PC-9 (cell line): ENCODE measurements around the gene NUDT22. TPM values are rescaled to one million over a fixed set of nuclear protein-coding genes. Genes with fewer than 3 reads are reported as not detected.

Experiments
- BruUV-seq: library from RNA; stranded (reverse); fragments of 400-500 nt; replicated peaks from 2 replicates; lab custom pipeline; 2021; lab: Mats Ljungman, UMichigan
- CTCF ChIA-PET: fragments of 300-600 bp; sonication (Branson Sonifier 250); formaldehyde crosslinking; loops from one replicate; lab custom pipeline; 2022; ENCODE audit warnings: antibody characterized with exemption; lab: Charles Lee
- POLR2A ChIA-PET: fragments of 300-600 bp; sonication (Branson Sonifier 250); formaldehyde crosslinking; loops from one replicate; lab custom pipeline; 2022; ENCODE audit warnings: antibody characterized with exemption; ENCODE audit not compliant: unreplicated experiment; lab: Charles Lee
- DNase-seq, 2 experiments: peaks; one replicate each; pipeline versions ENCODE4 v3.0.0 to v3.0.0-alpha.2; 2015 to 2022; ENCODE audit warnings: mixed read lengths in 1 of 2
- H2AFZ ChIP-seq: fragments of 200-600 bp; sonication (generic); 2 replicates; pipeline ENCODE4 v1.8.1; 2017; ENCODE audit warnings: antibody characterized with exemption
- H3F3A ChIP-seq: fragments of 200-600 bp; sonication (generic); 2 replicates; pipeline ENCODE4 v1.8.1; 2017; ENCODE audit warnings: antibody characterized with exemption, mild to moderate bottlenecking, low read depth; ENCODE audit not compliant: insufficient read depth
- H3K27ac ChIP-seq: fragments of 200-600 bp; sonication (generic); 2 replicates; pipeline ENCODE4 v1.6.1; 2016; ENCODE audit warnings: mixed run types
- H3K27me3 ChIP-seq: fragments of 200-600 bp; sonication (generic); 2 replicates; pipeline ENCODE4 v1.6.1; 2016; ENCODE audit warnings: low read depth, mixed run types; ENCODE audit not compliant: insufficient read depth
- H3K36me3 ChIP-seq: fragments of 200-600 bp; sonication (generic); 2 replicates; pipeline ENCODE4 v1.6.1; 2016; ENCODE audit warnings: low read depth, mixed run types
- H3K4me1 ChIP-seq: fragments of 200-600 bp; sonication (generic); replicated peaks from 2 replicates; pipeline ENCODE4 v1.6.1; 2016; ENCODE audit warnings: mixed run types; ENCODE audit not compliant: insufficient read depth
- H3K4me2 ChIP-seq: fragments of 200-600 bp; sonication (generic); 2 replicates; pipeline ENCODE4 v1.6.1; 2017; ENCODE audit warnings: mixed run types
- H3K4me3 ChIP-seq: fragments of 200-600 bp; sonication (generic); 2 replicates; pipeline ENCODE4 v1.6.1; 2016; ENCODE audit warnings: mixed run types
- H3K79me2 ChIP-seq: fragments of 200-600 bp; sonication (generic); 2 replicates; pipeline ENCODE4 v1.6.1; 2017; ENCODE audit warnings: low read depth, mixed run types
- H3K9me2 ChIP-seq: fragments of 200-600 bp; sonication (generic); 2 replicates; pipeline ENCODE4 v1.8.1; 2017; ENCODE audit warnings: mild to moderate bottlenecking; ENCODE audit not compliant: insufficient read depth
- H3K9me3 ChIP-seq: fragments of 200-600 bp; sonication (generic); 2 replicates; pipeline ENCODE4 v1.8.1; 2016; ENCODE audit warnings: low read depth; ENCODE audit not compliant: insufficient read depth
- H4K20me1 ChIP-seq: fragments of 200-600 bp; sonication (generic); 2 replicates; pipeline ENCODE4 v1.8.1; 2017; ENCODE audit not compliant: insufficient read depth
- CTCF ChIP-seq: fragments of 200-600 bp; sonication (generic); conservative IDR thresholded peaks from 2 replicates; pipeline ENCODE4 v1.6.1; 2017; ENCODE audit warnings: mixed run types, antibody characterized with exemption, mild to moderate bottlenecking, moderate library complexity
- EZH2 ChIP-seq: fragments of 200-600 bp; sonication (generic); IDR thresholded peaks from 2 replicates; pipeline ENCODE4 v1.8.0; 2017; ENCODE audit warnings: antibody characterized with exemption, low read depth
- intact Hi-C: fragments of 100-400 bp; cut with micrococcal nuclease; formaldehyde crosslinking; loops from one replicate; pipeline ENCODE4 v1.10.0; 2022; ENCODE audit not compliant: unreplicated experiment
- total RNA-seq: library from RNA; stranded (reverse); gene quantifications from 2 replicates; pipeline ENCODE4 v1.2.3, GENCODE V29; 2021

Gene NUDT22
- total RNA-seq, 1 experiment from 2014 or later, result 87.4 TPM

DNA sequence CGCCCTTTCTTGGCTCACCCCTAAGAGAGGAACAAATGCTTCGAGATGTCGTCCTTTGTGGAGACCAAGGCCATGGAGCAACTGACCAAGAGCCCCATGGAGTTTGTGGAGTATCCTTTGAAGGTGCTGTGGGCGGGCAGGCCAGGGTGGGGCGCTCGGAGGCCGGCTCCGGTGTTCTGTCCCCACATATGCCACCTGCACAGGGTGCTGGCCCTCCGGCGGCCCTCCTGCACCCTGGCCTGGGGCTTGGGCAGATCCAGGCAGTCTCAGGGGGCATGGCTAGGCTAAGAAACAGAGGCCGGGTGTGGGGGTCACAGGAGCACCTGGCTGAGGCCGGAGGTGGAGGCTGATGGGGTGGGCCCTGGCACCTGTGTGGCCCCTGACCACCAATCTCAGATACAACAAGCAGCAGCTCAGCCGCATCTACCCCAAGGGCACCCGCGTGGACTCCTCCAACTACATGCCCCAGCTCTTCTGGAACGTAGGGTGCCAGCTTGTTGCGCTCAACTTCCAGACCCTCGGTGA is 35.5 kb downstream of the NUDT22 start:
- Histone ChIP-seq H3K27me3 (no peaks in the 10 kb centered on the region), H3K4me3 (no peak overlapping the region), H3K27ac (no peak overlapping the region), H3K79me2 (no peaks in the 10 kb centered on the region), H3K36me3 (peaks cover 10% of the 10 kb centered on the region; the same call in 1 of the 2 replicates), H3K9me3 (no peaks in the 10 kb centered on the region), H2AFZ (no peak overlapping the region), H4K20me1 (no peaks in the 10 kb centered on the region), H3F3A (peaks cover 6% of the 10 kb centered on the region; the same call in 1 of the 2 replicates), H3K9me2 (no peaks in the 10 kb centered on the region), H3K4me1 (no peaks in the 10 kb centered on the region), H3K4me2 (no peak overlapping the region)
- intact Hi-C loops, result no loop called here
- no peak for DNase-seq
- BruUV-seq, result no TSS peak
- no peak for TF ChIP-seq CTCF
- no peak for TF ChIP-seq EZH2
- POLR2A ChIA-PET, result no interaction called here
- CTCF ChIA-PET, result no interaction called here

DNA sequence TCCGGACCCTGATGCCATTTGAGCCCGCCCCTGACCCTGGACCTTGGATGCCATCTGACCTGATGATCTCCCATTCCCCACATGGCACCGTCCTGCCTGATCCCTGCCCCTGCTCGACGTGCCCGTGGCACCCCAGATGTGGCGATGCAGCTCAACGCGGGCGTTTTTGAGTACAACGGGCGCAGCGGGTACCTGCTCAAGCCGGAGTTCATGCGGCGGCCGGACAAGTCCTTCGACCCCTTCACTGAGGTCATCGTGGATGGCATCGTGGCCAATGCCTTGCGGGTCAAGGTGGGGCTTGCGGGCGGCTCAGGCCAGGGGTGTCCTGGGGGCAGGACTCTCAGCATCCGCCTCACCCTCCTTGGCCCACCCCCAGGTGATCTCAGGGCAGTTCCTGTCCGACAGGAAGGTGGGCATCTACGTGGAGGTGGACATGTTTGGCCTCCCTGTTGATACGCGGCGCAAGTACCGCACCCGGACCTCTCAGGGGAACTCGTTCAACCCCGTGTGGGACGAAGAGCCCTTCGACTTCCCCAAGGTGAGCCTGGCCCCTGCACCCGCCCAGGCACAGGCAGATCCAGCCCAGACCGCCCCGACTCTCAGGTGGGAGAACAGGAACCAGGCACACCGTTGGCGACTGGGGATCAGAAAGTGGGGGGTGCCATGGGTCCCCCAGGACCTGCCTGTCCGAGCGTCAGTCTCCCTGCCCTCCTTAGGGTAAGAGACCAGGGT is 36.4 kb downstream of the NUDT22 start:
- POLR2A ChIA-PET, result no interaction called here
- TF ChIP-seq EZH2, result no peak
- no peak for TF ChIP-seq CTCF

GRCh38 chr11:64263021-64263946 is 37.2 kb downstream of the NUDT22 start:
- peaks cover 19% of the 10 kb centered on the region for H3F3A ChIP-seq
- H3K36me3 ChIP-seq, result peaks cover 9% of the 10 kb centered on the region; the same call in 1 of the 2 replicates
- no TSS peak for BruUV-seq
- H3K4me3 ChIP-seq, result no peak overlapping the region
- H3K9me3 ChIP-seq, result no peaks in the 10 kb centered on the region
- peaks cover 8% of the 10 kb centered on the region for H3K4me1 ChIP-seq
- H3K9me2 ChIP-seq, result no peaks in the 10 kb centered on the region
- no peak overlapping the region for H3K27ac ChIP-seq
- H3K27me3 ChIP-seq, result no peaks in the 10 kb centered on the region
- no peak overlapping the region for H3K4me2 ChIP-seq
- H3K79me2 ChIP-seq, result no peaks in the 10 kb centered on the region
- CTCF ChIA-PET, result no interaction called here
- no peak for TF ChIP-seq EZH2
- no peak for TF ChIP-seq CTCF
- intact Hi-C loops, result no loop called here
- no peak overlapping the region for H2AFZ ChIP-seq
- DNase-seq, result peak in 1 of 2 experiments; percentile 31
- H4K20me1 ChIP-seq, result no peaks in the 10 kb centered on the region
- POLR2A ChIA-PET, result no interaction called here

More for the DNA sequence above, 36.4 kb downstream of the NUDT22 start:
- no peak overlapping the region for H2AFZ ChIP-seq
- no peak overlapping the region for H3K27ac ChIP-seq
- no peaks in the 10 kb centered on the region for H3K4me1 ChIP-seq
- H3K9me3 ChIP-seq, result no peaks in the 10 kb centered on the region
- H3F3A ChIP-seq, result peaks cover 10% of the 10 kb centered on the region
- BruUV-seq, result no TSS peak
- H4K20me1 ChIP-seq, result no peaks in the 10 kb centered on the region
- H3K36me3 ChIP-seq, result peaks cover 9% of the 10 kb centered on the region; the same call in 1 of the 2 replicates
- H3K4me2 ChIP-seq, result no peak overlapping the region
- H3K27me3 ChIP-seq, result no peaks in the 10 kb centered on the region
- CTCF ChIA-PET, result no interaction called here
- no peaks in the 10 kb centered on the region for H3K79me2 ChIP-seq
- H3K4me3 ChIP-seq, result no peak overlapping the region
- DNase-seq, result peak in 1 of 2 experiments; percentile 34
- intact Hi-C loops, result no loop called here
- no peaks in the 10 kb centered on the region for H3K9me2 ChIP-seq
